Natural killer cell (primary cell): Measurements from ENCODE around the gene TGFBR2. TPM values are rescaled to one million over a fixed set of nuclear protein-coding genes. Genes with fewer than 3 reads are reported as not detected.

ENCODE experiments used
- ATAC-seq, 3 donors: fragments of 150-1000 bp in 2 of 3; fragments of 200-7000 bp in 1 of 3; cut with Tn5 transposase; 1 replicate in 1 of 3; 2 replicates in 2 of 3; pipeline ENCODE4 v1.10.0; 2021; ENCODE audit warnings: mild to moderate bottlenecking in 2 of 3, moderate library complexity in 2 of 3
- DNase-seq, 2 donors: peaks; one replicate each; pipeline versions ENCODE4 v3.0.0 to v3.0.0-alpha.2; 2013 to 2021; ENCODE audit warnings: mixed read lengths in 1 of 2
- H3K27ac ChIP-seq: one replicate; pipeline ENCODE4 v1.5.1; 2013; ENCODE audit warnings: mild to moderate bottlenecking, low read length
- H3K27me3 ChIP-seq: one replicate; pipeline ENCODE4 v1.6.1; 2013; ENCODE audit warnings: low read length; ENCODE audit not compliant: control insufficient read depth, insufficient read depth
- H3K36me3 ChIP-seq: one replicate; pipeline ENCODE4 v1.6.1; 2013; ENCODE audit warnings: low read length; ENCODE audit not compliant: control insufficient read depth, insufficient read depth
- H3K4me1 ChIP-seq: one replicate; pipeline ENCODE4 v1.6.1; 2013; ENCODE audit warnings: low read length; ENCODE audit not compliant: control insufficient read depth, insufficient read depth
- H3K4me3 ChIP-seq: one replicate; pipeline ENCODE4 v1.5.1; 2013; ENCODE audit warnings: low read length
- H3K9me3 ChIP-seq: one replicate; pipeline ENCODE4 v1.6.1; 2013; ENCODE audit warnings: low read length; ENCODE audit not compliant: control insufficient read depth, insufficient read depth
- H3K27ac Mint-ChIP-seq, 2 donors: one replicate each; pipeline ENCODE4 v1.8.0; 2022; ENCODE audit warnings: mild to moderate bottlenecking in 2 of 2, mixed read lengths in 2 of 2, moderate library complexity in 1 of 2
- H3K27me3 Mint-ChIP-seq, 2 donors: one replicate each; pipeline ENCODE4 v1.8.0; 2022; ENCODE audit warnings: low read depth in 2 of 2, mixed read lengths in 2 of 2
- H3K36me3 Mint-ChIP-seq: one replicate; pipeline ENCODE4 v1.8.0; 2022; ENCODE audit warnings: mixed read lengths
- H3K4me1 Mint-ChIP-seq, 2 donors: one replicate each; pipeline ENCODE4 v1.8.0; 2022; ENCODE audit warnings: mixed read lengths in 2 of 2
- H3K4me3 Mint-ChIP-seq: one replicate; pipeline ENCODE4 v1.8.0; 2022; ENCODE audit warnings: mild to moderate bottlenecking, moderate library complexity, mixed read lengths
- H3K9me3 Mint-ChIP-seq, 2 donors: one replicate each; pipeline ENCODE4 v1.8.0; 2022; ENCODE audit warnings: mixed read lengths in 2 of 2
- CTCF ChIP-seq: fragments of 200-600 bp; IDR thresholded peaks from one replicate; pipeline ENCODE4 v1.8.0; 2022; ENCODE audit warnings: antibody characterized with exemption
- WGBS: methylation state at CpG from one replicate; pipeline ENCODE4 v1.1.7; 2013; ENCODE audit warnings: missing lambda C conversion rate; ENCODE audit not compliant: insufficient coverage; 5-methylcytosine and 5-hydroxymethylcytosine counted together
- intact Hi-C: fragments of 100-400 bp; cut with micrococcal nuclease; formaldehyde crosslinking; loops from one replicate; pipeline ENCODE4 v1.14.2; 2022
- total RNA-seq, 4 donors: library from RNA; stranded (reverse); fragments of 120-200 nt in 1 of 4; gene quantifications; one replicate each; pipeline versions ENCODE4 v1.2.3 to v1.2.4, GENCODE V29; 2013 to 2022

TGFBR2 gene
- total RNA-seq, 3 donors from 2014 or later (not counting 1 experiment from before 2014, with no cell fraction given), result 70.4 to 113 (median 99.3) TPM

GRCh38 chr3:30587904-30588303, 18.5 kb upstream of the TGFBR2 start:
- TF ChIP-seq CTCF, result no peak
- no peak overlapping the region for H3K27ac ChIP-seq
- H3K4me3 ChIP-seq, result no peak overlapping the region
- Mint-ChIP-seq H3K27ac (no peak overlapping the region), H3K9me3 (no peaks in the 10 kb centered on the region), H3K4me1 (no peaks in the 10 kb centered on the region), H3K27me3 (no peaks in the 10 kb centered on the region), H3K4me3 (no peak overlapping the region), H3K36me3 (no peaks in the 10 kb centered on the region)
- H3K36me3 ChIP-seq, result no peaks in the 10 kb centered on the region
- ATAC-seq (no peak), DNase-seq (no peak)
- no peaks in the 10 kb centered on the region for H3K9me3 ChIP-seq
- no peaks in the 10 kb centered on the region for H3K4me1 ChIP-seq
- intact Hi-C loops, result no loop called here
- no peaks in the 10 kb centered on the region for H3K27me3 ChIP-seq
- WGBS, result no CpG with 5 or more reads among the region's 2 CpGs

- H3K27ac ChIP-seq, result no peak overlapping the region
- H3K4me1 Mint-ChIP-seq, result peaks cover 0 to 6% of the 10 kb centered on the region in 2 donors
- no peak overlapping the region for H3K4me3 Mint-ChIP-seq
- H3K27me3 ChIP-seq, result no peaks in the 10 kb centered on the region
- intact Hi-C loops, result no loop called here
- H3K27me3 Mint-ChIP-seq, result peaks cover 6 to 8% of the 10 kb centered on the region in 2 donors
- no peak for ATAC-seq
- H3K9me3 Mint-ChIP-seq, result no peaks in the 10 kb centered on the region
- no peak for TF ChIP-seq CTCF
- no peak for DNase-seq
- 98% methylated on average over 4 of the region's 4 CpGs for whole genome bisulfite sequencing
- peaks cover 2% of the 10 kb centered on the region for H3K4me1 ChIP-seq
- no peaks in the 10 kb centered on the region for H3K9me3 ChIP-seq
- H3K36me3 Mint-ChIP-seq, result peaks cover 8% of the 10 kb centered on the region
- no peak overlapping the region for H3K4me3 ChIP-seq
- H3K36me3 ChIP-seq, result no peaks in the 10 kb centered on the region
- H3K27ac Mint-ChIP-seq, result no peak overlapping the region
These were observed 10.2 kb upstream of the TGFBR2 start for GRCh38 chr3:30596152-30596551.

GRCh38 chr3:30597131-30597768, 9.2 kb upstream of the TGFBR2 start:
- Mint-ChIP-seq H3K4me1 (peaks cover 0 to 6% of the 10 kb centered on the region in 2 donors), H3K27me3 (peaks cover 6 to 8% of the 10 kb centered on the region in 2 donors), H3K9me3 (no peaks in the 10 kb centered on the region), H3K27ac (no peak overlapping the region), H3K4me3 (no peak overlapping the region), H3K36me3 (peaks cover 8% of the 10 kb centered on the region)
- H3K4me3 ChIP-seq, result no peak overlapping the region
- ATAC-seq (no peak), DNase-seq (no peak)
- H3K9me3 ChIP-seq, result no peaks in the 10 kb centered on the region
- H3K4me1 ChIP-seq, result peaks cover 2% of the 10 kb centered on the region
- no peaks in the 10 kb centered on the region for H3K27me3 ChIP-seq
- no peak for TF ChIP-seq CTCF
- H3K36me3 ChIP-seq, result no peaks in the 10 kb centered on the region
- no CpG with 5 or more reads among the region's 1 CpG for WGBS
- H3K27ac ChIP-seq, result no peak overlapping the region
- intact Hi-C loops, result no loop called here

GRCh38 chr3:30597769-30598134, 8.6 kb upstream of the TGFBR2 start:
- no peak overlapping the region for H3K4me3 ChIP-seq
- Mint-ChIP-seq H3K9me3 (no peaks in the 10 kb centered on the region), H3K4me1 (peaks cover 0 to 6% of the 10 kb centered on the region in 2 donors), H3K36me3 (peaks cover 8% of the 10 kb centered on the region), H3K27me3 (peaks cover 6 to 8% of the 10 kb centered on the region in 2 donors), H3K4me3 (no peak overlapping the region), H3K27ac (no peak overlapping the region)
- no peaks in the 10 kb centered on the region for H3K9me3 ChIP-seq
- peaks cover 2% of the 10 kb centered on the region for H3K4me1 ChIP-seq
- no peaks in the 10 kb centered on the region for H3K36me3 ChIP-seq
- no peak for TF ChIP-seq CTCF
- no peak overlapping the region for H3K27ac ChIP-seq
- intact Hi-C loops, result no loop called here
- ATAC-seq, result no peak
- no peak for DNase-seq
- no peaks in the 10 kb centered on the region for H3K27me3 ChIP-seq
